ENCODE results near the gene TOGARAM1.

The TOGARAM1 gene

DNA sequence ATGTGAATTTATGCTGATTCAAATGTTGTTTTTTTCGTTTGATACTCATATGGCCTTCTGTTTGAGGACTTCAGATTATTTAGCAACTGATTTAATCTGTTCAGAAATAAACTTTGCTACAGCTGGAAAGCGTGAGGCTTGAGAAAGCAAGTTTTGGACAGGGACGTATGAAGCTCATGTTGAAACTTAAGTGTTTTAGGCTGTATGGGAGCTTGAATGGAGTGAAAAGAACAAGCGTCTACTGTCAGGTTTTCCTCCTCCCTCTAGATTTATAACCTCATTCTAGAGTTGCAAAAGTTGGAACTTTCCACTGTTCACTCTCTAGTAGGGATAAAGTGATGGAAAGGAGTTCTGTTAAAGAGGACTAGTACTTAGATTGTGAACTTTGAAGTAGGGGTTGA lies 123.0 kb downstream of the TOGARAM1 start:
- no peak for DNase-seq (ENCODE audit: low read depth in 2 of 2)

DNA sequence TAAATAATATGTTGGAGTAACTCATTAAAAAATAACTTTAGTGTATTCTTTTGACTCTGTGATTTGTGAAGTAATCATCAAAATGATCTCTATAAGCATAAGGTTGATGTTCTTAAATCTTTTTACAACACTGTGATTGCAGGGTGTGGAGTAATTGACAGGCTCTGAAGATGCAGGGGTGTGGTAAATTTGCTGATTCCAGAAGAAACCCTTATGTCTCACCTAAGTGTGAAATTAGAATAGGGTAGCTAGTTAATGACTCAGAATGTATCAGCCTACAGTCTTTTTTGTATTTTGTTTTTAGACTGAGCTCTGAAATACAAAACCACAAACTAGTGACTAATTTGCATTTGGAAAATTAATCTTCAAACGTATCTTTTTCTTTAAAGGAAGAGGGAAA lies 127.8 kb downstream of the TOGARAM1 start:
- DNase-seq (ENCODE audit: low read depth in 2 of 2), result no peak

- no peak for DNase-seq (ENCODE audit: low read depth in 2 of 2)
Measured at GRCh38 chr14:45091710-45092109, 129.7 kb downstream of the TOGARAM1 start.

- no peak for DNase-seq (ENCODE audit: low read depth in 2 of 2)
Measured at GRCh38 chr14:45094275-45094674, 132.3 kb downstream of the TOGARAM1 start.

DNA sequence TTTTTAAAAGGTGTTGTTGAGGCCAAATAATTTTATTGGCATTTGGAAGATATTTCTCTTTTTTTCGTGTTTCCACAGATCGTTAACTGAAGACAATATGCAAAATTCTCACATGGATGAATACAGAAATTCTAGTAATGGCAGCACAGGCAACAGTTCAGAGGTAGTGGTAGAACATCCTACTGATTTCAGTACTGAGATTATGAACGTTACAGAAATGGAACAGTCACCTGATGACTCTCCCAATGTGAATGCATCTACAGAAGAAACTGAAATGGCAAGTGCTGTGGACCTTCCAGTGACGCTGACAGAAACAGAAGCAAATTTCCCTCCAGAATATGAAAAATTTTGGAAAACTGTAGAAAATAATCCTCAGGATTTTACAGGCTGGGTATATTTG lies 133.2 kb downstream of the TOGARAM1 start:
- DNase-seq (ENCODE audit: low read depth in 2 of 2), result no peak

GRCh38 chr14:45096218-45096617 lies 134.2 kb downstream of the TOGARAM1 start:
- no peak for DNase-seq (ENCODE audit: low read depth in 2 of 2)

- DNase-seq (ENCODE audit: low read depth in 2 of 2), result no peak
Measured at GRCh38 chr14:45103806-45104205, 141.8 kb downstream of the TOGARAM1 start.

DNA sequence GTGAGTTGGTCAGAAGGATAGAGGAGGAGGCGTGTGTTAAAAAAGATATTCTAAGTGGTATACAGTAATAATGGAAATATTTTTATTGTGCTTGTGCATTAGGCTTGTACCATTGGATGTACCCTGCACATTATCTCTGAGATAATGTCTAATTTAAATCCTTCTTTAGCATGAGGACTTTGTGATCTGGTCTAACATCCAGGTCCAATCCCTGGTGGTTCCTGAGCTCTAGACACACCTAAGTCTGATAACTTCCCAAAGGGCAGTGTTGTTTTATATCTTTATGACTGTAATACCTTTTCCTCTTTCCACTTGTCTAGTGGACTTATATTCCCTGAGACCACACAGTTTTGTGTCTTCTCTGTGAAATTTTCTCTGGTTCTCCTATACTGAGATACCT lies 142.6 kb downstream of the TOGARAM1 start:
- DNase-seq (ENCODE audit: low read depth in 2 of 2), result no peak

GRCh38 chr14:45112896-45113781 lies 151.1 kb downstream of the TOGARAM1 start:
- no peak for DNase-seq (ENCODE audit: low read depth in 2 of 2)

- no peak for DNase-seq (ENCODE audit: low read depth in 2 of 2)
Measured at GRCh38 chr14:45114327-45114726, 152.3 kb downstream of the TOGARAM1 start.

GRCh38 chr14:45118594-45118993 lies 156.6 kb downstream of the TOGARAM1 start:
- no peak for DNase-seq (ENCODE audit: low read depth in 2 of 2)

GRCh38 chr14:45120096-45120495 lies 158.1 kb downstream of the TOGARAM1 start:
- no peak for DNase-seq (ENCODE audit: low read depth in 2 of 2)

DNA sequence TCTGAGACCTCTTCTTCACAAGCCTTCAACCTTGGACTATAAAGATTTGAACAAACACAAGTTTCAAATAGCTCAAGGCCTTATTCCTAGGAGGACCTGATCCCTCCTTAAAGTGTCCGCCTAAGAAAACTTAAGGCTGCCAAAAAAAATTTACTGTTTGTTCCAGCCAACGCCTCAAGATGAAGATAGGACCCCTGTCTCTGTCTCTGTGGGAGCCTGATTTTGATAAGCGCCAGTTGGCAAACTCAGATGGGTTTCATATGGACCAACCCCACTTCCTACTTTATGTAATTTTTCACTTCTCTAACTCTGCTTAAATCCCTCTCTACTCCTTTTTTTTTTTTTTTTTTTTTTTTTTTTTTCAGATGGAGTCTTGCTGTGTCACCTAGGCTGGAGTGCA lies 161.3 kb downstream of the TOGARAM1 start:
- no peak for DNase-seq (ENCODE audit: low read depth in 2 of 2)
